SKM-1 (cell line): ENCODE results near the gene CCBE1.
A peak's percentile ranks its signal among the peaks of the same experiment; 100 is the strongest.

Experiments used
- DNase-seq: peaks from one replicate; lab custom pipeline; 2025; ENCODE audit not compliant: unreplicated experiment; lab: John Stamatoyannopoulos, UW

Gene CCBE1

DNA sequence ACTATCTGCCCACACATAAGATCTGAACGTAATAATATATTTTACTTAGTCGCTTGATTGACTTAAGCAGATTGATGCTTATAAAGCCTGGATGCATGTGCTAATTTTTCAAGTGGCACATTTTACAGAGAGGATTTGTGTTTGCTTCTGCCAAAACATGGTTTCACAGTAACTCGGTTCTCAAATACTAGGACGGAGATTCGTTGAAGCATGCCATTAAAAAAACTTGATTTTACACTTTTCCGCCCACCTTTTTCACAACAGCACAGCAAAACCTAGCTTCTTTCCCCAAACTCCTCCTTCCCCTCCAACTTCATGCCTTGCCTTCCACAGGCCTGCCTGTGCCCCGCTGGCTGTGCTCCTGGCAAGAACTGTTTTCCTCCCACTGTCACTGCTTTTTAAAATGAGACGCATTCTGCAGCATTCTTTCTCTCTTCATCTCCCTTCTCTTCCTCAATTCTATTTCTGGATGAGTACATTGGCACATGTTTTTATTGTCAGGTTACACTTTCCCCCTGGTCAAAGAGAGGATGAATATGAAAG is 283.0 kb downstream of the CCBE1 start:
- DNase-seq, result no peak

DNA sequence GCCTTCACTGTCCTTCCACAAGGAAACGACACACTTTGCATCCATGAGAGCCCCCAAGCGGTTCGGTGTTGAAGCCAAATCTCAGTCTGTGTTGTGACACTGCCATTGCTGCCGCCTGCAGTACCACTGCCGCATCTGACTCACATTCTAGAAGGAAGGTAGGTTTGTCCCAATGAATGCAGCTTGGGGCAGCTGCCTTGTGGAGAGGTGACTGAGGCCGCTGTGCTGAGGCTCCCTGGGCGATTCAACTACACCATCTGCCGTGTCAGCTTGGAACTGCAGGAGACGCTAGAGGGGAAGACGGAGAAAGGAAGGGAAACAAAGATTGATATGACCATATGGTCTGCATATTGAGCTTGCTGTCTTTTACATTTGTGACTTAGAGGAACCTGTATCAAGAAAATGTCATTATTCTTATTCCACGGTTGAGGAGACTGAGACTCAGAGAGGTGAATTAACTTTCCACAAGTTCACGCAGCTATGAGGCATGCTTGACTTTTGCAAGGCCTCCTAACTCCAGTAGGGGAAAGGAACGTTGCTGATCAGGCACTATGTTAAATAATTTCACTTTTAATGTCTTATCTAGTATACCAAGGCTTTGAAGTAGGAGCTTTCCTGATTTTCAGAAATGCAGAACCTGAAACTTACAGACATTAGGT is 294.7 kb downstream of the CCBE1 start:
- DNase-seq, result peak; percentile 84

DNA sequence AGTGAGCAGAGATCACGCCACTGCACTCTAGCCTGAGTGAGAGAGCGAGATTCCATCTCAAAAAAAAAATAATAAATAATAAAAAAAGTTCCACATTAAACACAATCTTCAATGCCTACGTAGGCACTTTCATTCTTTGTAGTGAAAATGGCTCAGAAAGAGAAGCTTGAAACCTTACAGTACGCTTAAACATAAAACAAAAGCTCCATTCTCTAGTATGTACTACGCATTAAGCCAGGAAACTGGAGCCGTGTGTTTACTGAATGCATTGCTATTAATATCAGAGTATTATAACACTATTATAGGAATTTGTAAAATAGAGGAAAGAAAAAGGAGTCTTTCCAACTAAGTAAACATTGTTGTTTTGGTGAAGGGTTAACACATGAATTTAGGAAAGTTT is 296.8 kb downstream of the CCBE1 start:
- DNase-seq, result no peak

DNA sequence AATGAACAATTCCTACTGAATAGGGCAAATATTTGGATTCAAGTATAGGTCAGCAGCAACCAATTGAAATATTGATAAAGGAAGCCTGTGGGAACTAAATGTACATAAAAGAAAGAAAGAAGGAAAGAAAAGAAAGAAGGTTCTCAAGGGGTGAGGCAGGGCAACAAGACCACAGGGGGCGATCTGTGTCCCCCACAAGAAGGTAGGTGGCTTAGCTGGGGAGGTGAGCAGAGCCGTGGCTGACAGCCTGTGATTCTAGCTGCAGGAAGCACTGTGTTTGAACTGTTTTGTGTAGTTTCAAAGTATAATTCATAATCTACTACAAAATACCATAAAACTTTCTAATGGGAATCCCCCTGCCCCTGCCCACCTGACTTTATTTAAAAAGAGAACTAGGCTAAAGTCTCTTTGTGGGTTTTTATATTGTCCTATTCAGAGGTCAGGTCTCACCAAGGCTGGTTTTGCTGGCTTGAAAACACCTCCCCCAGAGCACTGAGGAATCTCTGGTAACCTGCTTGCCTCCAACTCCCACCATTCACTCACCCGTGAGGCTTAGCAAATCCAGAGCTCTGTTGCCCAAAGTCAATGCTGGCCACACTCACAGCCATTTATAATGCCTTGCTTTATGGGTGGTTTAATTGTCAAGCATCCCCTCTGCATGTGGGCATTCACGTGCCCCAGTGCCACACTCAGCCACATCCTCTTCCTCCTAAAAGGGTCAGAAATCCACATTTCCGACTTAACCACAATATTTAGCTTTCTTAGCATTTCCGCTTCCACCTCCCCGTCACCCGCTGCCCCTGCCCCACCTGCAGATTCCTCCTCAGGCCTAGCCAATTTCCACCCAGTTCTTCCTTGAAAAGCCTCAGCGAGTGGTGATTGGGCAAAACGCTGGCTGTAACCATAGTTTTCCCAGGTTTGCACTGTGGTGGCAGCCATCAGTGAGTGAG is 301.7 kb downstream of the CCBE1 start:
- DNase-seq, result no peak

DNA sequence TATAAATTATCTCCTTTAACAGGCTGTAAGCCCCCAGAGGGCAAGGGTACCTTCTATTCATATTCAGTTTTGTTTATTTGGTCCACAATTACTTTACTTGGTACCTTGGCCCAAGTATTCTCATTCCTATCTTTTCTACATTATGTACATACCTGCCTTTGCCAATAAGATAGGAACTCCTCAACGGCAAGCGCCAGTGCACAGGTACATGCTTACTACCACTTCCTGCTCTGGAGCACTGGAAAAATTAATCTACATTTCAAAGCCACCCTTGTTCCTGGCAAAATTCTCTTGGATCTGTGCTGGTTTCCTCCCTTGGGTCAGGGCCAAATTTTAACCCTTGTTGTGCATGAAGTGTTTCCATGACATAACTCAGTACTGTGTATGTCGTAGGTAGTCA is 303.8 kb downstream of the CCBE1 start:
- DNase-seq, result no peak

DNA sequence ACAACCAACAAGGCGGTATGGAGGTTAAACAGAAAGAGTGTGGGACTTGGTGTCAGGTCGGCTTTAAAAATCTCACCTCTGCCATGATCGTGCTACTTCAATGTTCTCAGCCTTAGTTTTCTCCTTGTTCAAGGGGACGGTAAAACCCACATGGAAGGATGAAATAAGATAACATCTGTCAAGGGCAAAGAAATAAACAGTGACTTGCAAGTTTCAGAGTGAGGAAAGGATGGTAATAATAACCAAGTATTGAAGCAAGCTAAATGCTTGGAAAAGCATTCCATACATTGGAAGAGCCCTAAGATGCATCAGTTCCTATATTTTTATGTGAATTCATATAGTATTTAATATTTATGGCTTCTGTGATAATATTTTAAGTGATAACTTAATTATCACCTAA is 308.4 kb downstream of the CCBE1 start:
- no peak for DNase-seq

DNA sequence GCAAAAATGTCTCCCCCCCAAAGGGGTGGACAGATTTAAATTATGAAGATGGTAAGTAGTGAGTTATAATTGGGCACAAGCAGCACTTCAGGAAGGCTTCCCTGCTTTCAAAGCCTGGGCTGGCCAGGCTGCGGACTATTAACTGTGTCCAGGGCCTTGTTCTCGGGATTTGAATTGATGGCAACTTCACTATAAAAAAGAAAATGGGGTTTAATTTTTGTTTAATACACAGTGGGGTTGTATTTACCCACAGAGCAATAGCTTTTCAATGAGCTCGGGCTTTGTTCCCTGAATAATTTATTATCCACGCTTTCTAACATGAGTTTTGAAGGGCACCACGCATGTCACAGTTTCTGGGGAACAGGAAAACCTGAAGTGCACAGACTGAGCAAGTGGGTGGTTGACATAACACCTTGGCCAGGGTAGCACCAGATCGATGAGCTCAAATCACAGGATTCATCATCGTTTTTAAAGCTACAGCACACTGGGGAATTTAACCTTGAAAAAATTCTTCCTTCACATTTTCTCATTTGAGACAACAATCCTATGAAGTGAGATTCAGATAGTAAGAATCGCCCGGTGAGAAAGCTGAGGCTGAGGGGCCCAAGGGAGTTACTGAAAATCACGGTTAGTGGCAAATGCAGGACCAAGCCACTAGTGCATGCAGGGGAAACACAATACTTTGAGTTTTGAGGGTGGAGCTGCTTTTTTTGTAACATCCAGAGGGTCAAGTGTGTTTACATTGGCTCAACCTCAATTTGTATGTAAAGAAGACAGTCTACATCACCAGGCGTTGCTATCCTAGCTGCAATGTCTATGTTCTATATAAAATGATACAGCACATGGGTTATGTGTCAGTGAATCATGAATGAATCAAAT is 309.3 kb downstream of the CCBE1 start:
- DNase-seq, result no peak

DNA sequence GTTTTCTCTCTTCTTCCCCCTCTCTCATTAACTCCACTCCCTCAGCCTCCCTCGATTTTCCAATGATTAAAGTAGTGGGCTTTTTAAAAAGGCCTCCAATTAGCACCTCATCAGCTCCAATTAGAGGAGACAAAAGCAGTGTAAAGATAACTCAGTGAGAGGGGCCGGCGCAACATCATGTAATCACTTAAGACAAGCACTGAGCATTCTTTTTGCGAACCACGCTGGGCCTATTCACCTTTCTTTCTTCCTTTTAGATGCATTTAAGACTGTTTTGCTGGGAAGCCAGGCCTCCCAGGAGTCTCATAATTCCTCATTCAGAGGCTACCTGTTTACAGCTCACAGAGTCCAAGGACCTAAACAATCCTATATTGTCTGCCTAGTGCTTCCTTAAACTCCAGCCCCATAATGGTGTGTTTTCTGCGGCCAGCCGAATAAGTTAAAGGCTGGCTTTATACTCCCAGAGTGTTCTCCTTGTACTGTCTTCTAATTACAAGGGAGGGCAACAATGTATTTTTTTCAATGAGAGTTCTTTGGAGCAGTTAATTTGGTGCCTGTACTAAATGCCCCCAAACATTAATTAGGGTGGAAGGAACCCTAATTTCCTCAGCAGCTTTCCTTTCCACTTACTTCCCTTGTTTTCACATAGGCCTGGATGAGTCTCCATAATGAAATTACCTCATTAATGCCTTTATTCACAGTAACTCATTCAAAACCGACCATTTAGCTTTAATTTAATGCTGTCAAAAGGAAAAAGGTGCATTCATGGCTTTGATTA is 310.1 kb downstream of the CCBE1 start:
- DNase-seq, result no peak

DNA sequence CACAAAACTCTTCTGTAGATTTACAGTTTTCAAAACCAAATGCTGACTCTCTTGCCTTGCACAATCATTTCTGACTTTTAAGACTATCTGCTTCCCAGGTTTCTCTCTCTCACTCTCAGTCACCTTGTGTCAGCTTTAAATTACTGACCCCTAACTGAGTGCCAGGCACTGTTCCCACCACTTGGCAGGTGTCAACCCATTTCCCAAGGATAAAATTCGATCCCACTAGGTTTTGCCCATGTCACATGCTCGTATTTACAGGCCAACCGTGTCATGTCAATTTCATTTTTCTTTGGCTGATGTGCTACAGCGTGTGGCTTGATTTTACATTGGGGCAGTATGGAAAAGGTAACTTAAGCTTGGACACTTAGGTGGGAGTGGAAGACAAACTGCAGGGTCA is 312.0 kb downstream of the CCBE1 start:
- no peak for DNase-seq

DNA sequence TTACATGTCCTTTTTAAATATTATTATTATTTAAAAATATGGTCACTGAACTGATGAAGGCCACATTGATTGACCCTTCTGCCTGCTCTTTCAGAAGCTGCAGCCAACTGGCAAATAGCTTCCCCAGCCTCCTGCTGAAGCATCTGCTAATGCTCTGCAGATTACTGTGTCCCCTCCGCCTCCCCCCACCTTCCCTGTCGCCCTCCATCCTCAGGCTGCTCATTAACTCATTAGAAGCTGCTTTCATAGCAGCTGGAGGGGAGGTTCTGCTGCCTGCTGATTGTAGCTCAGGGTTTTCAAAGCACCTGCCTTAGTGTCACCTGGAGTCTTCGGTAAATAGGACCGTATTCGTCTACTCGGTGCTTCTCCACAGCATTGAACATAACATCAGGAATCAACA is 313.4 kb downstream of the CCBE1 start:
- DNase-seq, result no peak

DNA sequence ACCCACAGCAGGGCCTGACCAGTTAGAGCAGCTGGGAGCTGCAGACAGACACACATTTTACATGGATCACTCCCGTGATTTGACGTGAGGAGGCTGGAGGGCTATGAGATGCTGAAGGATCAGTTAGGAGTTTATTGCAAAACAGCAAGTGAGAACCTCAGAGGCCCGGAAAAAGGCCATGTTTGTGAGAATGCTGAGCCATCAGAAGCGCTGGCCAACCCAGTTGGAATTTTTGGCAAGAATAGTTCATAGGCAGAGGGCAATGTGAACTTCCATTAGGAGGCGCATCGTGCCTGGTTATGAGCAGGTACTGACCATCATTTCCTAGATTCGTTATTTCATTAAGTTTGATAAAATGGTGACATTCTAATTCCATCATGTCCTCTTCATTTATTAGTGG is 314.8 kb downstream of the CCBE1 start:
- DNase-seq, result no peak

DNA sequence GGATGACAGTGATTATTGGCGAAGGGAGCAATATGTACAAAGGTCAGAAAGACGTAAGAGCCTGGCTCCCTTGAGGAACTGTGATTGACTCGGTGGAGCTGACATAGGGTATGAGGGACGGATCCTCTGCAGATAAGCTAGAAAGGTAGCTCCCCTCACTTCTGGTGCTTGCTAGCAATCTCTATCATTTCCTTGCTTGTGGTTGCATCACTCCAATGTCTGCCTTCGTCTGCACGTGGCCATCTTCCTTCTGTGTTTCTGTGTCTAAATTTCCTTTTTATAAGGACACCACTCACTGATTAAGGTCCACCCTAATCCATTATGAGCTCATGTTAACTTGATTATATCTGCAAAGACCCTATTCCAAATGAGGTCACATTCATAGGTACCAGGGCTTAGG is 315.3 kb downstream of the CCBE1 start:
- DNase-seq, result no peak
